K562 (cell line): ENCODE results near the gene SLC29A3. TPM values are rescaled to one million over a fixed set of nuclear protein-coding genes. Genes with fewer than 3 reads are reported as not detected.

Experiments
- ATAC-seq: fragments of 200-7000 bp; cut with Tn5 transposase; 3 replicates; pipeline ENCODE4 v1.9.1; 2020; ENCODE audit warnings: moderate library complexity
- BruUV-seq: library from RNA; stranded (reverse); fragments of 400-500 nt; replicated peaks from 2 replicates; lab custom pipeline; 2021; lab: Mats Ljungman, UMichigan
- CTCF ChIA-PET: fragments of 300-600 bp; formaldehyde crosslinking; extraction: SDS; loops from one replicate; lab custom pipeline; 2021; ENCODE audit warnings: low intra/inter-chr PET ratio; lab: Yijun Ruan, JAX
- POLR2A ChIA-PET: fragments of 300-600, 350-650 bp; sonication (Branson Sonifier 250); formaldehyde crosslinking; extraction: SDS; loops from one replicate; lab custom pipeline; 2021; ENCODE audit warnings: antibody characterized with exemption, inconsistent platforms; lab: Yijun Ruan, JAX
- DNase-seq, 4 experiments: peaks; one replicate each; pipeline versions ENCODE4 v3.0.0 to v3.0.0-alpha.2; 2011 to 2018; ENCODE audit warnings: low spot score in 3 of 4, mixed read lengths in 3 of 4; ENCODE audit errors: extremely low read depth in 1 of 4
- FAIRE-seq: peaks from 2 replicates; lab custom pipeline; 2011; peaks lifted over from hg19 to GRCh38; lab: Jason Lieb, UNC
- H2AFZ ChIP-seq: 2 replicates; pipeline ENCODE4 v1.6.0; 2011; ENCODE audit warnings: low read depth, low read length, control low read depth, inconsistent platforms
- H3K27ac ChIP-seq: fragments of 200-600 bp; 3 replicates; pipeline ENCODE4 v1.8.0; 2011; ENCODE audit warnings: low read depth, mild to moderate bottlenecking, control low read depth, inconsistent platforms, low read length, moderate library complexity, mixed read lengths; ENCODE audit errors: extremely low read depth
- H3K27me3 ChIP-seq, 2 experiments: fragments of 300-600 bp in 1 of 2; 2 replicates in 1 of 2; 3 replicates in 1 of 2; pipeline versions ENCODE4 v1.6.0 to v1.8.0; 2011; ENCODE audit warnings: inconsistent platforms in 2 of 2, low read length in 2 of 2, mild to moderate bottlenecking in 1 of 2, mixed read lengths in 1 of 2, moderate library complexity in 1 of 2; ENCODE audit not compliant: control insufficient read depth in 2 of 2, insufficient read depth in 2 of 2
- H3K36me3 ChIP-seq: fragments of 300-600 bp; 3 replicates; pipeline ENCODE4 v1.8.0; 2011; ENCODE audit warnings: mild to moderate bottlenecking, low read length, inconsistent platforms; ENCODE audit not compliant: control insufficient read depth, insufficient read depth
- H3K4me1 ChIP-seq, 2 experiments: fragments of 200-600 bp in 1 of 2; replicated peaks in 1 of 2; 2 replicates in 1 of 2; 3 replicates in 1 of 2; pipeline versions ENCODE4 v1.5.1 to v1.8.0; 2011; ENCODE audit warnings: inconsistent platforms in 2 of 2, low read length in 2 of 2, mild to moderate bottlenecking in 1 of 2, mixed read lengths in 1 of 2, moderate library complexity in 1 of 2; ENCODE audit not compliant: control insufficient read depth in 2 of 2, insufficient read depth in 2 of 2
- H3K4me2 ChIP-seq: 2 replicates; pipeline ENCODE4 v1.6.1; 2011; ENCODE audit warnings: low read length, control low read depth, inconsistent platforms, mixed read lengths; ENCODE audit not compliant: insufficient read depth
- H3K4me3 ChIP-seq: fragments of 200-600 bp; sonication (generic), shearing (Covaris generic); 2 replicates; pipeline ENCODE4 v1.5.1; 2016; ENCODE audit warnings: control low read depth, inconsistent platforms
- H3K79me2 ChIP-seq: fragments of 200-600 bp; 3 replicates; pipeline ENCODE4 v1.8.0; 2011; ENCODE audit warnings: low read length, inconsistent platforms; ENCODE audit not compliant: control insufficient read depth, insufficient read depth
- H3K9ac ChIP-seq, 2 experiments: 2 replicates each; pipeline versions ENCODE4 v1.6.0 to v1.6.1; 2011; ENCODE audit warnings: low read depth in 2 of 2, low read length in 2 of 2, control low read depth in 1 of 2, inconsistent platforms in 1 of 2, mild to moderate bottlenecking in 1 of 2, mixed read lengths in 1 of 2; ENCODE audit not compliant: insufficient read depth in 1 of 2
- H3K9me1 ChIP-seq: one replicate; pipeline ENCODE4 v1.6.0; 2011; ENCODE audit warnings: inconsistent platforms, mild to moderate bottlenecking, low read length, moderate library complexity; ENCODE audit not compliant: control insufficient read depth, insufficient read depth
- H3K9me3 ChIP-seq: replicated peaks from 2 replicates; pipeline ENCODE4 v1.5.1; 2011; ENCODE audit warnings: low read depth, low read length, inconsistent platforms; ENCODE audit not compliant: control insufficient read depth, insufficient read depth
- H4K20me1 ChIP-seq: replicated peaks from 2 replicates; pipeline ENCODE4 v1.6.1; 2011; ENCODE audit warnings: low read length, inconsistent platforms, mixed read lengths; ENCODE audit not compliant: control insufficient read depth, insufficient read depth
- CREM ChIP-seq: IDR thresholded peaks from 2 replicates; pipeline ENCODE4 v1.6.1; 2014; ENCODE audit warnings: antibody characterized with exemption, low read depth
- CTCF ChIP-seq, 3 experiments: IDR thresholded peaks in 2 of 3; conservative IDR thresholded peaks in 1 of 3; 2 replicates each; pipeline ENCODE4 v1.5.1; 2011 to 2012; ENCODE audit warnings: low read length in 3 of 3, mild to moderate bottlenecking in 3 of 3, control low read depth in 2 of 3, improper control_type of control experiment in 1 of 3, inconsistent platforms in 1 of 3, low read depth in 1 of 3, mixed read lengths in 1 of 3, moderate library complexity in 1 of 3; ENCODE audit not compliant: insufficient read depth in 2 of 3
- WGBS: fragments of 100-300 bp; shearing (Covaris generic); methylation state at CpG from one replicate; pipeline ENCODE4 v1.1.6; 2016; ENCODE audit warnings: low coverage, mixed read lengths; ENCODE audit not compliant: insufficient coverage; ENCODE audit errors: missing lambda C conversion rate; 5-methylcytosine and 5-hydroxymethylcytosine counted together
- in situ Hi-C: fragments of 300-500 bp; cut with MboI; formaldehyde crosslinking; loops from 4 replicates; pipeline ENCODE4 v1.15.0; 2018; ENCODE audit warnings: inconsistent platforms, mixed read lengths
- intact Hi-C: fragments of 100-400 bp; cut with micrococcal nuclease; formaldehyde crosslinking; loops from 2 replicates; pipeline ENCODE4 v1.14.2; 2022
- polyA plus RNA-seq, 8 experiments: library from polyadenylated mRNA; depleted of rRNA in 4 of 8; stranded (reverse) in 5 of 8; unstranded in 3 of 8; fragments of >200 nt; fragmentation: Nextera tagmentation in 2 of 8; fragmentation: Illumina TruSeq in 1 of 8; extraction: Ambion mirVana in 2 of 8; extraction: Trizol in 1 of 8; gene quantifications; 2 replicates each; pipeline versions ENCODE4 v1.2.1 to v1.2.3, GENCODE V29; 2011 to 2014; ENCODE audit warnings: inconsistent platforms in 1 of 8, missing spikeins in 1 of 8
- total RNA-seq, 7 experiments: library from RNA; depleted of rRNA in 6 of 7; stranded (reverse); fragments of >200 nt in 6 of 7; fragmentation: Illumina TruSeq in 2 of 7; extraction: Trizol in 2 of 7; gene quantifications; 2 replicates each; pipeline versions ENCODE4 v1.2.1 to v1.2.3, GENCODE V29; 2011 to 2021; ENCODE audit warnings: low replicate concordance in 1 of 7

SLC29A3 gene
- total and polyA plus RNA-seq, 9 of the 15 experiments (the other 6 are each of a cell fraction or from before 2014, with no cell fraction given), result 2.1 to 10.7 (median 4.6) TPM

DNA sequence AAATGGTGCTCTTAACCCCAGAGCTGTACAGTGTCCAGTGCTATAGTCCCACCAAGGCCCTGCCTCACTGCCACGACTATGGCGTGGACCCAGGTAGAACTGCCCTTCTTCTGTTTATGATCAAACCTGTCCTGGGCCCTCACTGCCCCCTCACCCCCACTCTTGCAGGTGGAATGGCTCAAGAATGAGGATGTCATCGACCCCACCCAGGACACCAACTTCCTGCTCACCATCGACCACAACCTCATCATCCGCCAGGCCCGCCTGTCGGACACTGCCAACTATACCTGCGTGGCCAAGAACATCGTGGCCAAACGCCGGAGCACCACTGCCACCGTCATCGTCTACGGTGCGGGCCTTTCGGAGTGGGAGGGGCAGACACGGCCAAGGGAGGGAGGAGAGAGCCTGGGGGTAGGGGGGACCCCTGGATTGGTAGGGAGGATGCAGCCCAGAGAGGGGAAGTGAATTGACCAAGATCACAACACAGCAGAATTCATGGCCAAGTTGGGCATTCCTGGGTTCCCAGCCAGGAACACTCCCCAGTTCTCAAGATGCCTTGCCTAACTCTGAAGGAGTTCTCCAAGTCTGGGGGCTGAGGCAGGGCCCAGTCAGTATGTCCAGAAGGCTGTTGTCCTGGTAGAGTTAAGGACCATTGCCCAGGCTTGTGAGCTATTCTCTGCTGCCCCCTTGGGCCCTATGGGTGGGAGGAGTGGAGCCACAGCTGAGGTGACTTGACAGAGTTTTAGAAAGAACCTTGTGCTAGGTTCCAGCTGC, 32.4 kb upstream of the SLC29A3 start:
- DNase-seq, result no peak
- POLR2A ChIA-PET, result interaction anchor here (0.7 to 2.4 kb wide), 4 partner anchors 9 to 757 kb away, joined by 3 to 8 read pairs (median 5); no protein-coding TSS in a partner anchor
- CTCF ChIA-PET, result interaction anchor here (3.3 kb wide), 1 partner anchor 361 kb away, joined by 15 read pairs; no protein-coding TSS in a partner anchor
- Histone ChIP-seq H3K4me1 (peaks cover 3 to 18% of the 10 kb centered on the region in 2 experiments; a peak in 4 of 5 replicates), H3K4me2 (no peak overlapping the region), H3K9me3 (no peaks in the 10 kb centered on the region), H3K9ac (no peak overlapping the region), H3K9me1 (no peaks in the 10 kb centered on the region), H4K20me1 (peaks cover 15% of the 10 kb centered on the region), H3K27ac (no peak overlapping the region), H3K36me3 (no peaks in the 10 kb centered on the region), H3K4me3 (no peak overlapping the region), H3K27me3 (peaks cover 0 to 27% of the 10 kb centered on the region in 2 experiments; a peak in 2 of 5 replicates), H3K79me2 (no peaks in the 10 kb centered on the region), H2AFZ (no peak overlapping the region)
- FAIRE-seq, result peak; percentile 44
- intact Hi-C loops (loop anchor here (5.0 kb wide), 1 partner anchor 384 kb away; no protein-coding TSS in a partner anchor), in situ Hi-C loops (loop anchor here (5.0 kb wide), 1 partner anchor 364 kb away; no protein-coding TSS in a partner anchor)
- TF ChIP-seq CREM (no peak), CTCF (IDR thresholded peaks at IDR 0.05 in 2 of 3, conservative IDR thresholded peaks at IDR 0.05 in 1 of 3; ENCODE audit: insufficient read depth in 2 of 3, low read depth in 1 of 3, low read length in 3 of 3) (0 out of 6 replicates have a peak, but pooled peaks of 1 of the 3 experiments have one; percentile 15)
- ATAC-seq, result peak; percentile 37
- 44% methylated on average over 17 of the region's 17 CpGs for WGBS
- BruUV-seq, result no TSS peak
